Measurements from ENCODE around the gene AKAP6. TPM values are rescaled to one million over a fixed set of nuclear protein-coding genes. Genes with fewer than 3 reads are reported as not detected.

Gene AKAP6
- total RNA-seq, 1 experiment from 2014 or later: 2.8 TPM

DNA sequence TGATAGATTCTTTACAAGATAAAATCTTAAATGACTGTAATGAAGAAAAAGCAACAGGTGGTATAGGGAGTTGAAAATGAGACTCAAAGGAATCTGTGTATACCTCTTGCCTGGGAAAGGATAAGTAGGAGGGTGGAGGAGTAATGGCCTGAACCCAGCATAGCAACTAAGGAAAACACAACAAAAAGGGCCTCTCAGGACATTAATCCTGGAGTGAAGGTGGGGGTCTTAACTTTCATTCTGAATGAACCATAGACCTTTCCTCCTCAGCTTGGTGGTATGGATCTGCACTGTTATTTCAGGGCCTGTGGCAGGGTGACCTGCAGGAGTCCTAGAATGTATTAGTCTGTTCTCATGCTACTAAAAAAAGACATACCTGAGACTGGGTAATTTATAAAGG, 185.6 kb downstream of the AKAP6 start:
- peaks cover 25% of the 10 kb centered on the region for H3K4me1 Mint-ChIP-seq (ENCODE audit: low read depth, unreplicated experiment)
- no peak overlapping the region for H3K4me3 Mint-ChIP-seq (ENCODE audit: low read depth, unreplicated experiment)
- intact Hi-C loops (cut with micrococcal nuclease; ENCODE audit: unreplicated experiment): no loop called here
- no peak for TF ChIP-seq CTCF (IDR thresholded peaks at IDR 0.05; ENCODE audit: unreplicated experiment)
- H3K9me3 Mint-ChIP-seq (ENCODE audit: low read depth, unreplicated experiment): peaks cover 4% of the 10 kb centered on the region
- no peak for DNase-seq
- no TSS peak for BruUV-seq (replicated peaks)
- no peaks in the 10 kb centered on the region for H3K36me3 Mint-ChIP-seq (ENCODE audit: insufficient read depth, unreplicated experiment)
- CTCF ChIA-PET: interaction anchor here (0.6 to 1.3 kb wide), 3 partner anchors 11 to 195 kb away, joined by 4 to 5 read pairs (median 5); no protein-coding TSS in a partner anchor
- H3K27ac Mint-ChIP-seq (ENCODE audit: unreplicated experiment): no peak overlapping the region
- peaks cover 21% of the 10 kb centered on the region for H3K27me3 Mint-ChIP-seq (ENCODE audit: unreplicated experiment)

DNA sequence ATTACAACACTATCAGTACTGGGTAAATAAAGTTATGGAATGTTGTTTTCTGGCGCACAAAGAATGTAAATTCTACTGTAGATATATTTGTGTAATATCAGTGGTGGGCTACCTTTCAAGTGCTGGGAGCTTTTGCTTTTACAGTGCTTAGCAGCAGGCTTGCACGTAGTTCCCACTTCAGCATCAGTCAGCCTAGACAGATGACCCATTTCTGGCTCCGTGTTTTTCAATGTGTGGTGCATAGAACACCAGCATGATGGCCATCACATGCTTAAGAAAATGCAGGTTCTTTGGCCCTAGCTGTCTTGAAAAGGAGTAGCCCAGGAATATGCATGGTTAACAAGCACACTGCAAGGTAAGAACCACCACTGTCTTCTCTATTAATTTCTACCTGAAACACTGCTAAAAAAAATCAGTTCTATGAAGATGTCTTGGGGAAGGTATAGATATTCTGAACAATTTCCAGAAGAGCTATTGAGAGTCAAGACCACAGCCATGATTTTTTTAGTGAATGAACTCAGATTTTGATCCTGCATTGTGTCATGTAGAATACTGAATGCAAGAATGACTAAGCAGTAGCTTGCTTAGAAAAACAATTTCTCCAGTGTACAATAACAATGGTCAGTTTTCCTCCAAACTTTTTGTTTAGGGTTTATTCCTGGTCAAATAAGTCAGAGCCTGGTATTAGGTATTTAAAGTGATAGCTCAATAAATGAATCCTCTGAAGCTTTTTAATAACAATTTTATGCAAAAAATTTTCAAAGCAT, 195.7 kb downstream of the AKAP6 start:
- TF ChIP-seq CTCF (IDR thresholded peaks at IDR 0.05; ENCODE audit: unreplicated experiment): no peak
- Mint-ChIP-seq H3K9me3 (ENCODE audit: low read depth, unreplicated experiment) (peaks cover 2% of the 10 kb centered on the region), H3K36me3 (ENCODE audit: insufficient read depth, unreplicated experiment) (no peaks in the 10 kb centered on the region), H3K4me1 (ENCODE audit: low read depth, unreplicated experiment) (no peaks in the 10 kb centered on the region), H3K4me3 (ENCODE audit: low read depth, unreplicated experiment) (no peak overlapping the region), H3K27ac (ENCODE audit: unreplicated experiment) (no peak overlapping the region), H3K27me3 (ENCODE audit: unreplicated experiment) (peaks cover 14% of the 10 kb centered on the region)
- DNase-seq: no peak
- CTCF ChIA-PET: interaction anchor here (0.7 to 1.5 kb wide), 2 partner anchors 11 to 25 kb away, joined by 4 to 5 read pairs; no protein-coding TSS in a partner anchor
- intact Hi-C loops (cut with micrococcal nuclease; ENCODE audit: unreplicated experiment): no loop called here
- no TSS peak for BruUV-seq (replicated peaks)

DNA sequence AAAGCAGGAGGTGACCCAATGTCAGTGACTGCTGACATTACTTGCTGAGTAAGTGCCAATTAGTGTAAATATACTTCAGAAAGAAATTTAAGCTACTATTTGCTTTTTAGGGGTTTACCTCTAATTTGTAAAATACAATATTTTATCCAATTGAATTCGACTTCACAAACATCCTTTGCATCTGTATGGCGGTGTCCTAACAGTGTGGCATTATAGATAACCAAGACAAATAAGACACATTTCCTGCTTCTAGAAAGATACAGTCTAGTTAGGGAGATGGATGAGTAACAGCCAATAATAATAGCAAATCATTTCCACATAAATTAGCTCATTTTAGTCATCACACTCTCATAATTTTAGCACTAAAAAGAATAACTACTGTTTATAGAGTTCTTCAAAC, 196.5 kb downstream of the AKAP6 start:
- BruUV-seq (replicated peaks): no TSS peak
- Mint-ChIP-seq H3K4me1 (ENCODE audit: low read depth, unreplicated experiment) (no peaks in the 10 kb centered on the region), H3K27ac (ENCODE audit: unreplicated experiment) (no peak overlapping the region), H3K4me3 (ENCODE audit: low read depth, unreplicated experiment) (no peak overlapping the region), H3K27me3 (ENCODE audit: unreplicated experiment) (peaks cover 6% of the 10 kb centered on the region), H3K36me3 (ENCODE audit: insufficient read depth, unreplicated experiment) (no peaks in the 10 kb centered on the region), H3K9me3 (ENCODE audit: low read depth, unreplicated experiment) (no peaks in the 10 kb centered on the region)
- intact Hi-C loops (cut with micrococcal nuclease; ENCODE audit: unreplicated experiment): no loop called here
- CTCF ChIA-PET: interaction anchor here (1.5 kb wide), 1 partner anchor 12 kb away, joined by 4 read pairs; no protein-coding TSS in a partner anchor
- TF ChIP-seq CTCF (IDR thresholded peaks at IDR 0.05; ENCODE audit: unreplicated experiment): no peak
- no peak for DNase-seq

DNA sequence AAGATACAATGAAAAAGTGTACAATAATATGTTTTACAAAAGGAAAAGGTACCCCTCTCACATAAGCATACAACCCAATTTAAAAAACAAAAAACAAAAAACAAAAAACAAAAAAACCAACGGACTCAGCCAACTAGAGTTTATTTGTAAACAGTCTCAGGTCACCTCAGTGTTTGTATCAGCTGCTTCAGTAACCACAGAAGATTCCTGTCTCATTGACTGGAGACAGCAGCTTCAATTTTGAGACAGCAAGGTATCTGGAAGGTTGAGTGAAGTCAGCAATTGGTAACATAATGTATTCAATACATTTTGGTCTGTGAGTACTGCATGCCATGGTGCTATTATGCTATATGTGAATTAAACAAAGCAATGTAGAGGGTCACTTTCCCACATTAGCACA, 201.7 kb downstream of the AKAP6 start:
- Mint-ChIP-seq H3K4me1 (ENCODE audit: low read depth, unreplicated experiment) (no peaks in the 10 kb centered on the region), H3K4me3 (ENCODE audit: low read depth, unreplicated experiment) (no peak overlapping the region), H3K9me3 (ENCODE audit: low read depth, unreplicated experiment) (no peaks in the 10 kb centered on the region), H3K27me3 (ENCODE audit: unreplicated experiment) (peaks cover 21% of the 10 kb centered on the region), H3K36me3 (ENCODE audit: insufficient read depth, unreplicated experiment) (no peaks in the 10 kb centered on the region), H3K27ac (ENCODE audit: unreplicated experiment) (no peak overlapping the region)
- BruUV-seq (replicated peaks): no TSS peak
- TF ChIP-seq CTCF (IDR thresholded peaks at IDR 0.05; ENCODE audit: unreplicated experiment): no peak
- intact Hi-C loops (cut with micrococcal nuclease; ENCODE audit: unreplicated experiment): no loop called here
- CTCF ChIA-PET: no interaction called here
- no peak for DNase-seq
